Adrenal gland (tissue), 12 donors: Measurements from ENCODE around the gene ENTHD1. TPM values are rescaled to one million over a fixed set of nuclear protein-coding genes. Genes with fewer than 3 reads are reported as not detected.

Experiments
- DNase-seq, 7 donors: peaks; one replicate each; pipeline ENCODE4 v3.0.0-alpha.2; 2019 to 2020
- H3K27ac ChIP-seq, 5 donors: fragments of 200-600 bp; sonication (generic) in 4 of 5; 1 replicate in 3 of 5; 2 replicates in 2 of 5; pipeline versions ENCODE4 v1.5.1 to v1.8.0; 2016 to 2020; ENCODE audit warnings: mild to moderate bottlenecking in 1 of 5
- H3K27me3 ChIP-seq: fragments of 200-600 bp; 2 replicates; pipeline ENCODE4 v1.8.0; 2021
- H3K36me3 ChIP-seq, 2 donors: fragments of 200-600 bp; replicated peaks in 1 of 2; 1 replicate in 1 of 2; 2 replicates in 1 of 2; pipeline versions ENCODE4 v1.5.1 to v1.8.0; 2018 to 2022
- H3K4me1 ChIP-seq, 2 donors: fragments of 200-600 bp; replicated peaks in 1 of 2; 1 replicate in 1 of 2; 2 replicates in 1 of 2; pipeline versions ENCODE4 v1.5.1 to v1.8.0; 2018 to 2021
- H3K4me3 ChIP-seq, 4 donors: fragments of 200-600 bp; sonication (generic) in 3 of 4; one replicate each; pipeline ENCODE4 v1.5.1; 2016 to 2018
- H3K9me3 ChIP-seq, 3 donors: fragments of 200-600 bp; sonication (generic) in 1 of 3; replicated peaks in 1 of 3; 1 replicate in 2 of 3; 2 replicates in 1 of 3; pipeline versions ENCODE4 v1.5.1 to v1.8.0; 2016 to 2021
- CTCF ChIP-seq, 6 experiments: fragments of 450-650 bp in 4 of 6; fragments of 200-600 bp in 2 of 6; sonication (generic) in 1 of 6; IDR thresholded peaks; 1 replicate in 5 of 6; 2 replicates in 1 of 6; pipeline versions ENCODE4 v1.5.1 to v1.8.0; 2016 to 2021; ENCODE audit warnings: antibody characterized with exemption in 6 of 6, mild to moderate bottlenecking in 2 of 6, moderate library complexity in 1 of 6
- POLR2A ChIP-seq, 2 donors: fragments of 450-650 bp; IDR thresholded peaks; one replicate each; pipeline ENCODE4 v1.6.1; 2017; ENCODE audit warnings: antibody characterized with exemption in 2 of 2, mild to moderate bottlenecking in 2 of 2, moderate library complexity in 1 of 2
- WGBS, 4 donors: extraction: QIAGEN DNeasy Blood & Tissue Kit in 2 of 4; methylation state at CpG; one replicate each; pipeline versions ENCODE4 v1.1.5 to v1.1.7; 2013 to 2017; 5-methylcytosine and 5-hydroxymethylcytosine counted together
- intact Hi-C, 2 donors: fragments of 100-400 bp; cut with DNase I; formaldehyde crosslinking; loops; one replicate each; pipeline versions ENCODE4 v1.14.1 to v1.15.0; 2022 to 2023
- polyA plus RNA-seq, 3 donors: library from polyadenylated mRNA; stranded (reverse); fragments of 200-250 nt in 2 of 3; fragments of 350-450 nt in 1 of 3; fragmentation: Illumina TruSeq in 1 of 3; extraction: RNeasy Lipid Tissue Mini Kit (QIAGEN cat#74804) in 1 of 3; gene quantifications; one replicate each; pipeline ENCODE4 v1.2.3, GENCODE V29; 2013 to 2014
- total RNA-seq, 9 donors: library from RNA; depleted of rRNA in 4 of 9; stranded (reverse); fragments of >200 nt in 4 of 9; fragments of 120-200 nt in 1 of 9; fragmentation: NEBNext Ultra II Directional in 1 of 9; extraction: Animal tissue kit (Norgen Biotek cat#: 25700) in 1 of 9; gene quantifications; one replicate each; pipeline versions ENCODE4 v1.1.0 to v1.2.4, GENCODE V29; 2013 to 2023
- donor health status: healthy with polysubstance abuse.
- donor health status: Bipolar disorder and iron deficiency.
- donor health status: DM: yes; HTN: yes; CAD: no.
- donor health status: DM: no; HTN: no; CAD: no.
- donor health status: DM: no; HTN: no; CAD: no.
- donor health status: DM: yes; HTN: yes; CAD: no.

The ENTHD1 gene
- total and polyA plus RNA-seq, 12 donors, result 0.07 TPM; not detected in 11

GRCh38 chr22:39776295-39777009 is 117.1 kb downstream of the ENTHD1 start:
- no peaks in the 10 kb centered on the region for H3K9me3 ChIP-seq
- H3K4me1 ChIP-seq, result no peaks in the 10 kb centered on the region
- 63 to 74% (median 68%) methylated on average over 2 of the region's 2 CpGs for WGBS, 4 donors
- H3K4me3 ChIP-seq, result no peak overlapping the region
- no peak for DNase-seq
- TF ChIP-seq CTCF (IDR thresholded peaks at IDR 0.05), result no peak
- TF ChIP-seq POLR2A (IDR thresholded peaks at IDR 0.05), result no peak
- intact Hi-C loops, result no loop called here
- no peaks in the 10 kb centered on the region for H3K27me3 ChIP-seq
- no peaks in the 10 kb centered on the region for H3K36me3 ChIP-seq
- H3K27ac ChIP-seq, result no peak overlapping the region

- Histone ChIP-seq H3K27me3 (no peaks in the 10 kb centered on the region), H3K4me3 (no peak overlapping the region), H3K9me3 (no peaks in the 10 kb centered on the region), H3K4me1 (no peaks in the 10 kb centered on the region), H3K27ac (no peak overlapping the region), H3K36me3 (no peaks in the 10 kb centered on the region)
- WGBS, 4 donors, result 27 to 39% (median 33%) methylated on average over 4 of the region's 4 CpGs
- intact Hi-C loops, result no loop called here
- no peak for DNase-seq
- TF ChIP-seq POLR2A (IDR thresholded peaks at IDR 0.05), result no peak
- TF ChIP-seq CTCF (IDR thresholded peaks at IDR 0.05), result no peak
These were observed 119.5 kb downstream of the ENTHD1 start for GRCh38 chr22:39773976-39774539.

- Histone ChIP-seq H3K27me3 (no peaks in the 10 kb centered on the region), H3K27ac (no peak overlapping the region), H3K4me1 (no peaks in the 10 kb centered on the region), H3K9me3 (no peaks in the 10 kb centered on the region), H3K4me3 (no peak overlapping the region), H3K36me3 (no peaks in the 10 kb centered on the region)
- intact Hi-C loops, result no loop called here
- TF ChIP-seq CTCF (IDR thresholded peaks at IDR 0.05) (no peak), POLR2A (IDR thresholded peaks at IDR 0.05) (no peak)
- no peak for DNase-seq
These were observed 120.1 kb downstream of the ENTHD1 start for GRCh38 chr22:39773503-39773902.

GRCh38 chr22:39771486-39771885 is 122.1 kb downstream of the ENTHD1 start:
- intact Hi-C loops, result no loop called here
- Histone ChIP-seq H3K4me3 (no peak overlapping the region), H3K9me3 (no peaks in the 10 kb centered on the region), H3K4me1 (no peaks in the 10 kb centered on the region), H3K36me3 (no peaks in the 10 kb centered on the region), H3K27me3 (no peaks in the 10 kb centered on the region), H3K27ac (no peak overlapping the region)
- WGBS, 4 donors, result 95 to 96% (median 96%) methylated on average over 2 of the region's 2 CpGs
- no peak for DNase-seq
- TF ChIP-seq POLR2A (IDR thresholded peaks at IDR 0.05), result no peak
- TF ChIP-seq CTCF (IDR thresholded peaks at IDR 0.05), result no peak
